Keratinocyte (primary cell): Measurements from ENCODE around the gene TRAPPC10. TPM values are rescaled to one million over a fixed set of nuclear protein-coding genes. Genes with fewer than 3 reads are reported as not detected.

ENCODE experiments used
- DNase-seq: peaks from one replicate; pipeline ENCODE4 v3.0.0-alpha.2; 2011; ENCODE audit warnings: low read depth, missing footprints, low spot score
- FAIRE-seq: peaks from 2 replicates; lab custom pipeline; 2011; peaks lifted over from hg19 to GRCh38; lab: Jason Lieb, UNC
- H2AFZ ChIP-seq: 2 replicates; pipeline ENCODE4 v1.6.0; 2012; ENCODE audit warnings: low read length, control low read depth, inconsistent platforms; ENCODE audit not compliant: control insufficient read depth
- H3K27ac ChIP-seq: 2 replicates; pipeline ENCODE4 v1.5.1; 2011; ENCODE audit warnings: low read length; ENCODE audit not compliant: control insufficient read depth, insufficient read depth
- H3K27me3 ChIP-seq: 3 replicates; pipeline ENCODE4 v1.6.0; 2011; ENCODE audit warnings: low read length; ENCODE audit not compliant: control insufficient read depth, insufficient read depth; ENCODE audit errors: extremely low read depth
- H3K36me3 ChIP-seq, 2 experiments: 2 replicates in 1 of 2; 3 replicates in 1 of 2; pipeline ENCODE4 v1.5.1; 2011; ENCODE audit warnings: low read length in 2 of 2, mild to moderate bottlenecking in 1 of 2; ENCODE audit not compliant: control insufficient read depth in 2 of 2, insufficient read depth in 2 of 2; ENCODE audit errors: extremely low read depth in 1 of 2
- H3K4me1 ChIP-seq: 3 replicates; pipeline ENCODE4 v1.5.1; 2011; ENCODE audit warnings: low read length; ENCODE audit not compliant: control insufficient read depth, insufficient read depth; ENCODE audit errors: extremely low read depth
- H3K4me2 ChIP-seq: 3 replicates; pipeline ENCODE4 v1.6.0; 2011; ENCODE audit warnings: low read depth, low read length; ENCODE audit not compliant: control insufficient read depth, insufficient read depth; ENCODE audit errors: extremely low read depth
- H3K4me3 ChIP-seq, 3 experiments: fragments of 200-600 bp in 1 of 3; sonication (generic) in 1 of 3; 2 replicates in 2 of 3; 3 replicates in 1 of 3; pipeline ENCODE4 v1.5.1; 2011 to 2016; ENCODE audit warnings: low read length in 3 of 3, mild to moderate bottlenecking in 3 of 3, control low read depth in 2 of 3, inconsistent platforms in 1 of 3, low read depth in 1 of 3, mixed read lengths in 1 of 3, mixed run types in 1 of 3, moderate library complexity in 1 of 3; ENCODE audit not compliant: control insufficient read depth in 2 of 3, insufficient read depth in 2 of 3; ENCODE audit errors: extremely low read depth in 1 of 3
- H3K79me2 ChIP-seq: 2 replicates; pipeline ENCODE4 v1.6.0; 2012; ENCODE audit warnings: low read length; ENCODE audit not compliant: control insufficient read depth, insufficient read depth
- H3K9ac ChIP-seq: 3 replicates; pipeline ENCODE4 v1.6.0; 2011; ENCODE audit warnings: low read length; ENCODE audit not compliant: control insufficient read depth, insufficient read depth; ENCODE audit errors: extremely low read depth
- H3K9me1 ChIP-seq: 3 replicates; pipeline ENCODE4 v1.6.0; 2011; ENCODE audit warnings: low read length; ENCODE audit not compliant: control insufficient read depth, insufficient read depth; ENCODE audit errors: extremely low read depth
- H3K9me3 ChIP-seq: 2 replicates; pipeline ENCODE4 v1.5.1; 2012; ENCODE audit warnings: low read depth, low read length; ENCODE audit not compliant: control insufficient read depth
- H4K20me1 ChIP-seq: 3 replicates; pipeline ENCODE4 v1.6.0; 2011; ENCODE audit warnings: low read length; ENCODE audit not compliant: control insufficient read depth, insufficient read depth; ENCODE audit errors: extremely low read depth
- CTCF ChIP-seq, 3 experiments: IDR thresholded peaks in 1 of 3; conservative IDR thresholded peaks in 1 of 3; optimal IDR thresholded peaks in 1 of 3; 2 replicates in 2 of 3; 3 replicates in 1 of 3; pipeline versions ENCODE3 to v1.5.1; 2011; ENCODE audit warnings: low read length in 3 of 3, mild to moderate bottlenecking in 3 of 3, moderate library complexity in 2 of 3, control low read depth in 1 of 3, inconsistent platforms in 1 of 3; ENCODE audit not compliant: insufficient read depth in 2 of 3; ENCODE audit errors: extremely low read depth in 1 of 3
- EZH2 ChIP-seq: IDR thresholded peaks from one replicate; pipeline ENCODE4 v1.6.1; 2012; ENCODE audit warnings: inconsistent platforms, mild to moderate bottlenecking, low read length, moderate library complexity
- dilution Hi-C: fragments of 300-500 bp; cut with MboI; formaldehyde crosslinking; loops from one replicate; pipeline ENCODE4 v1.7.0; 2020; ENCODE audit warnings: low sequenced_read_pairs; ENCODE audit not compliant: extremely low pct_ligation_motif_present
- polyA plus RNA-seq, 5 experiments: library from polyadenylated mRNA; depleted of rRNA in 3 of 5; stranded (reverse) in 3 of 5; stranded (forward) in 1 of 5; unstranded in 1 of 5; fragments of >200 nt; gene quantifications; 1 replicate in 1 of 5; 2 replicates in 3 of 5; 3 replicates in 1 of 5; pipeline versions ENCODE4 v1.2.1 to v1.2.3, GENCODE V29; 2011 to 2012; ENCODE audit warnings: missing spikeins in 2 of 5, low read depth in 1 of 5, low replicate concordance in 1 of 5

The TRAPPC10 gene
- polyA plus RNA-seq, 1 donor (not counting 4 experiments of a cell fraction or from before 2014, with no cell fraction given): 21.6 TPM

- no peak overlapping the region for H3K27ac ChIP-seq
- peaks cover 7% of the 10 kb centered on the region for H3K79me2 ChIP-seq
- H4K20me1 ChIP-seq: no peaks in the 10 kb centered on the region
- no peak overlapping the region for H3K9ac ChIP-seq
- TF ChIP-seq EZH2: no peak
- TF ChIP-seq CTCF (optimal IDR thresholded peaks at IDR 0.05 in 1 of 3, IDR thresholded peaks at IDR 0.05 in 1 of 3, conservative IDR thresholded peaks at IDR 0.05 in 1 of 3; ENCODE audit: extremely low read depth in 1 of 3, insufficient read depth in 2 of 3, low read length in 3 of 3): no peak
- H3K4me2 ChIP-seq: no peak overlapping the region
- H3K4me3 ChIP-seq: no peak overlapping the region
- peaks cover 22 to 33% of the 10 kb centered on the region in 2 experiments for H3K36me3 ChIP-seq
- H3K9me1 ChIP-seq: no peaks in the 10 kb centered on the region
- no peak overlapping the region for H2AFZ ChIP-seq
- no peaks in the 10 kb centered on the region for H3K4me1 ChIP-seq
- H3K27me3 ChIP-seq: no peaks in the 10 kb centered on the region
- H3K9me3 ChIP-seq: no peaks in the 10 kb centered on the region
- FAIRE-seq (no peak), DNase-seq (no peak)
- dilution Hi-C loops: no loop called here
Measured at GRCh38 chr21:44065428-44065827, 53.3 kb downstream of the TRAPPC10 start.

- FAIRE-seq: no peak
- no peaks in the 10 kb centered on the region for H3K4me1 ChIP-seq
- no peak overlapping the region for H3K27ac ChIP-seq
- no peak overlapping the region for H3K9ac ChIP-seq
- no peaks in the 10 kb centered on the region for H4K20me1 ChIP-seq
- H3K27me3 ChIP-seq: no peaks in the 10 kb centered on the region
- H3K9me3 ChIP-seq: no peaks in the 10 kb centered on the region
- no peaks in the 10 kb centered on the region for H3K9me1 ChIP-seq
- no peak for TF ChIP-seq CTCF (optimal IDR thresholded peaks at IDR 0.05 in 1 of 3, IDR thresholded peaks at IDR 0.05 in 1 of 3, conservative IDR thresholded peaks at IDR 0.05 in 1 of 3; ENCODE audit: extremely low read depth in 1 of 3, insufficient read depth in 2 of 3, low read length in 3 of 3)
- TF ChIP-seq EZH2: no peak
- H2AFZ ChIP-seq: no peak overlapping the region
- dilution Hi-C loops: no loop called here
- H3K4me3 ChIP-seq: no peak overlapping the region
- no peak for DNase-seq
- peaks cover 22 to 35% of the 10 kb centered on the region in 2 experiments for H3K36me3 ChIP-seq
- no peak overlapping the region for H3K4me2 ChIP-seq
- peaks cover 7% of the 10 kb centered on the region for H3K79me2 ChIP-seq
Measured at GRCh38 chr21:44066116-44066515, 54.0 kb downstream of the TRAPPC10 start.
